Mucosa of rectum (tissue), 2 donors: Measurements from ENCODE around the gene TREM1.

Experiments used
- H3K27ac ChIP-seq, 2 donors: one replicate each; pipeline ENCODE4 v1.7.0; 2013; ENCODE audit warnings: inconsistent platforms in 2 of 2, low read depth in 2 of 2, low read length in 2 of 2
- H3K27me3 ChIP-seq, 2 donors: one replicate each; pipeline ENCODE4 v1.7.0; 2013; ENCODE audit warnings: low read length in 2 of 2; ENCODE audit not compliant: control insufficient read depth in 2 of 2, insufficient read depth in 2 of 2
- H3K36me3 ChIP-seq, 2 donors: one replicate each; pipeline ENCODE4 v1.7.0; 2013; ENCODE audit warnings: low read length in 2 of 2; ENCODE audit not compliant: control insufficient read depth in 2 of 2, insufficient read depth in 2 of 2
- H3K4me1 ChIP-seq, 2 donors: one replicate each; pipeline ENCODE4 v1.7.0; 2013; ENCODE audit warnings: low read length in 2 of 2, mild to moderate bottlenecking in 1 of 2; ENCODE audit not compliant: control insufficient read depth in 2 of 2, insufficient read depth in 2 of 2
- H3K4me3 ChIP-seq, 2 donors: one replicate each; pipeline ENCODE4 v1.7.0; 2013; ENCODE audit warnings: low read length in 2 of 2
- H3K9ac ChIP-seq, 2 donors: one replicate each; pipeline ENCODE4 v1.7.0; 2013; ENCODE audit warnings: low read length in 2 of 2, low read depth in 1 of 2, mild to moderate bottlenecking in 1 of 2
- H3K9me3 ChIP-seq, 2 donors: one replicate each; pipeline ENCODE4 v1.7.0; 2013; ENCODE audit warnings: low read length in 2 of 2; ENCODE audit not compliant: control insufficient read depth in 2 of 2
- donor health status: healthy.
- donor health status: Normal muscosa, but diverticular disease.

Gene TREM1

DNA sequence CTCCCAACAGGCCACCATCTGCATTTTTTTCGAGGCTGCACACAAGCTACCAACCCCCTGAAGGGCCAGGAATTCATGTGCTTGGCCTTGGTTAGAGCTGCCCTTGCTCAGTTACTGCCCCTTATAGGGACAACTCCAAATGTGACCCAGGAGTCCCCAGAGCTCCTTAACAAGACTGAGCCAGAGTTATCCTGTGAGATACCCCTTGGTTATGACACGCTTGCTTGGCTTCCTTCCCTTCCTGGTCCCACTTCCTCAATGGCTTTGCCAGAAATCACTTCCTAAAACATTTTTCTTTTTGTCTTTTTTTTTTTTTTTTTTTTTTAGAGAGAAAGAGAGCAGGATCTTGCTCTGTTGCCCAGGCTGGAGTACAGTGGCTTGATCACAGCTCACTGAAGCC, 8.9 kb downstream of the TREM1 start:
- Histone ChIP-seq H3K9ac (no peak overlapping the region), H3K9me3 (no peaks in the 10 kb centered on the region), H3K4me1 (no peaks in the 10 kb centered on the region), H3K27ac (no peak overlapping the region), H3K4me3 (no peak overlapping the region), H3K27me3 (peaks cover 0 to 12% of the 10 kb centered on the region in 2 donors), H3K36me3 (no peaks in the 10 kb centered on the region)

DNA sequence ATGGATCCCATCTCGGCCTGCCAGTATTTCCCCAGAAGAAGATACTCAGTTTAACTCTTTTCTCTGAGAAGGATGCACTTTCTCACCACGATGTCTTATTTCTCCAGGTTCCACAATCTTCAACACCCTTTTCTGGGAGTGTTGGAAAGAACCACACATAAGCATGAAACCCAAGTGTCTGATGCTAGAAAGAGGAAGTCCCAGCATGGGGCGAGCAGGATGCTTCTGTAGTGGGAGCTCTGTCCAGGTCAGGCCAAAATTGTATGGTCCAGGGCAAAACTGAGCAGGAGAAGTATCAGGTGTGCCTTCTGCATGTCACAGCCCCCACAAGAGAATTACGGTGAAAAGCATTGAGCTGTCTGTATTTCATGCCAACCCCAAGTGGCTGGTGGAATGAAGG, 11.0 kb downstream of the TREM1 start:
- peaks cover 0 to 12% of the 10 kb centered on the region in 2 donors for H3K27me3 ChIP-seq
- H3K4me1 ChIP-seq, result no peaks in the 10 kb centered on the region
- no peak overlapping the region for H3K4me3 ChIP-seq
- H3K9ac ChIP-seq, result no peak overlapping the region
- H3K36me3 ChIP-seq, result no peaks in the 10 kb centered on the region
- H3K9me3 ChIP-seq, result no peaks in the 10 kb centered on the region
- H3K27ac ChIP-seq, result no peak overlapping the region

DNA sequence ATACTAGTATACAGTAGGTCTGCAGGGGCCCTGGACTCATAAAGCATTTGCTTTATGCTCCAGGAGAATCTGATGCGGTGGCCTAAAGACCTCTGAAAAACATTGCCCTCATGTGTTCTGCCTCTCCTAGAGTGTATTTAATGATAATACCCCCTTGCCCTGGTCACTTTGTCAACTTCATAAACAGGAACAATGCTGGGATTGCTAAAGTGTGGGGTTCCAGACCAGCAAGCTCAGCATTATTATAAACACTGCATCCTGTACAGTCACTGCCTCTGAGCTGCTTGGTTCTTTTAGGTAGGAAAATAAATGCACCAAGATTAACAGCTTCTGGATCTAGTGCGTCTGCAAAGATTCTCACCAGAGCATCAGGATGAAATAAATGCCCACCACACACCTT, 12.2 kb downstream of the TREM1 start:
- H3K27ac ChIP-seq, result no peak overlapping the region
- H3K9ac ChIP-seq, result no peak overlapping the region
- H3K4me1 ChIP-seq, result no peaks in the 10 kb centered on the region
- H3K9me3 ChIP-seq, result no peaks in the 10 kb centered on the region
- no peaks in the 10 kb centered on the region for H3K36me3 ChIP-seq
- peaks cover 0 to 12% of the 10 kb centered on the region in 2 donors for H3K27me3 ChIP-seq
- no peak overlapping the region for H3K4me3 ChIP-seq

GRCh38 chr6:41273714-41274113, 12.8 kb downstream of the TREM1 start:
- peaks cover 0 to 12% of the 10 kb centered on the region in 2 donors for H3K27me3 ChIP-seq
- H3K27ac ChIP-seq, result no peak overlapping the region
- no peaks in the 10 kb centered on the region for H3K9me3 ChIP-seq
- H3K4me3 ChIP-seq, result no peak overlapping the region
- H3K9ac ChIP-seq, result no peak overlapping the region
- no peaks in the 10 kb centered on the region for H3K36me3 ChIP-seq
- H3K4me1 ChIP-seq, result no peaks in the 10 kb centered on the region

DNA sequence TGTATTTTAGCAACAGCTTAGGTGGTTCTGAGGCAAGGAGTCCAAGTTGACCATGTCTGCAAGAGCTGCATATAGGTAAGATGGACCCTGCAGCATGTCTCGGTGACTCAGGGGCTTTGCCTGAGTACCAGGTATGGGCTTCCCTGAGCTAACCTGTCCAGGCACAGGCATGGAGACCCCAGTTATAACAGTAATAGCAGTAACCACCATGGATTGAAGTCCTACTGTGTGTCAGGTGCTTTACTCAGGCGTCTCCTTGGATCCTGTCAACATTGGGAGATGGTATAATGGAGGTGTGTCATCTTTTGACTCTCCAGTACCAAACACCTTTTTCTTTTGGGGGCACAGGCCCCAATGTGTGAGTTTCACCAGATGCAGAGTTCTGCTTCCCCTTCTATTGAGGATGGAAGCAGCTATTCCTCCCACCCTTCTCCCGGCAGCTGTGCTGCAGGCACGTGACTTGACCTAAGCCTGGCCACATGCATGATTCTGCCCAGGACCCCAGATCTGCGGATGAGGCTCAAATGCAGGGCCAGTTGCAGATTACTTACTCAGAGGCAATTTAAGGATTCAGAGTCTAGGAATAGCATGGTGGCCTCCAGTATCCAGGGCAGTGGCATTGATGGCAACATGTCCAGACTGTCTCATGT, 13.8 kb downstream of the TREM1 start:
- Histone ChIP-seq H3K36me3 (no peaks in the 10 kb centered on the region), H3K4me3 (no peak overlapping the region), H3K4me1 (no peaks in the 10 kb centered on the region), H3K9me3 (no peaks in the 10 kb centered on the region), H3K27me3 (peaks cover 0 to 12% of the 10 kb centered on the region in 2 donors), H3K9ac (no peak overlapping the region), H3K27ac (no peak overlapping the region)

GRCh38 chr6:41271901-41272395, 14.5 kb downstream of the TREM1 start:
- no peak overlapping the region for H3K4me3 ChIP-seq
- H3K36me3 ChIP-seq, result no peaks in the 10 kb centered on the region
- no peaks in the 10 kb centered on the region for H3K9me3 ChIP-seq
- no peaks in the 10 kb centered on the region for H3K4me1 ChIP-seq
- no peak overlapping the region for H3K27ac ChIP-seq
- H3K27me3 ChIP-seq, result peaks cover 0 to 12% of the 10 kb centered on the region in 2 donors
- no peak overlapping the region for H3K9ac ChIP-seq

- Histone ChIP-seq H3K4me1 (no peaks in the 10 kb centered on the region), H3K4me3 (no peak overlapping the region), H3K27me3 (peaks cover 0 to 3% of the 10 kb centered on the region in 2 donors), H3K36me3 (no peaks in the 10 kb centered on the region), H3K9ac (no peak overlapping the region), H3K9me3 (no peaks in the 10 kb centered on the region), H3K27ac (no peak overlapping the region)
Measured at GRCh38 chr6:41269716-41270115, 16.8 kb downstream of the TREM1 start.

DNA sequence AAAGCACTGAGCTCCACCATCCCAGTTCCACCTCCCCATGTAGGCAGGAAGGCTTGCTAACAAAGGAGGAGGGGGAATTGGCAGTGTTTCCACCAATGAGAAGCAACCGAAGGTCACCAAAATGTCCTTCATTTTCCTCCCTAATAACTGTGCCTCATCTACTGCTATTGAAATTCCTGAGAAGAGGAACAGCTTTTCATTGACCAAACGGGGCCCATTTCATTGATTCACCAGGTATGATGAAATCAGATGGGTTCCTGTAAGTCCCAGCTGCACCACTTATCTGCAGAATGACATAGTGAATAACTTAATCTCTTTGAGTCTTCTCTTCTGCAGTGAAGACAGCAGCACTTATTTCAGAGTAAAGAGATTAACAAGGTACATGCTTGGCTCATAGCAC, 17.3 kb downstream of the TREM1 start:
- Histone ChIP-seq H3K4me3 (no peak overlapping the region), H3K4me1 (no peaks in the 10 kb centered on the region), H3K9me3 (no peaks in the 10 kb centered on the region), H3K36me3 (no peaks in the 10 kb centered on the region), H3K27me3 (peaks cover 0 to 3% of the 10 kb centered on the region in 2 donors), H3K27ac (no peak overlapping the region), H3K9ac (no peak overlapping the region)

DNA sequence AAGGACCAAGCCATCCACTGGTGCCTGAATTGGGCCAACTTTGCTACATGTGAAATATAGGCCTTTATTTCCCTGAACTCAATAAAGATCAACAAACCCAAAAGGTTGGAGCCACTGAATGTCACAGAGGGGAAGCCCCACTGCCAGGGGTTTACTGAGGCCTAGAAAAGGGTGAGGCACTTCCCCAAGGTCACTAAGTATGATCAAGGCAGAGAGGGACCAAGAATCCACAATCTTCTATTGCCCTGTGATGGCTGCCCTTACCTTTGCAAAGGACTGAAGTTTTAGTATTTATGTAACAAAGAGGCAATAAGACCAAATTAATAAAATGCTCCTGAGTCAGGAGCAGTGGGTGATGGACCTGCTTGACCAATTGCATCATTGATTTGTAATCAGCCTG, 18.0 kb downstream of the TREM1 start:
- no peaks in the 10 kb centered on the region for H3K36me3 ChIP-seq
- H3K9me3 ChIP-seq, result peaks cover 0 to 1% of the 10 kb centered on the region in 2 donors
- H3K4me3 ChIP-seq, result no peak overlapping the region
- H3K4me1 ChIP-seq, result no peaks in the 10 kb centered on the region
- no peak overlapping the region for H3K9ac ChIP-seq
- H3K27ac ChIP-seq, result no peak overlapping the region
- no peaks in the 10 kb centered on the region for H3K27me3 ChIP-seq

- Histone ChIP-seq H3K27ac (no peak overlapping the region), H3K27me3 (no peaks in the 10 kb centered on the region), H3K4me1 (no peaks in the 10 kb centered on the region), H3K9ac (no peak overlapping the region), H3K4me3 (no peak overlapping the region), H3K36me3 (no peaks in the 10 kb centered on the region), H3K9me3 (peaks cover 0 to 3% of the 10 kb centered on the region in 2 donors)
Measured at GRCh38 chr6:41266541-41266940, 19.9 kb downstream of the TREM1 start.
